ENCODE measurements around the gene ZNF550.
"Not testable (repeated sequence)": the region's sequence is repeated elsewhere in the genome, so short reads cannot be mapped to it uniquely, and the experiment has no call there.

The ZNF550 gene

GRCh38 chr19:57527136-57527881 lies 32.4 kb downstream of the ZNF550 start, which contains the start of gene ZNF549:
Gene ZNF549, plus strand, starts transcription at chr19:57527356. Its CDS starts 218 bp downstream, at chr19:57527574.
- DNase-seq (ENCODE audit: low spot score) = no peak

GRCh38 chr19:57518021-57518420 lies 41.6 kb downstream of the ZNF550 start:
- DNase-seq (ENCODE audit: low spot score) = not testable (repeated sequence)

- DNase-seq (ENCODE audit: low spot score) = no peak
These were observed 44.4 kb downstream of the ZNF550 start for GRCh38 chr19:57515255-57515654.

- DNase-seq (ENCODE audit: low spot score) = no peak
These were observed 46.8 kb downstream of the ZNF550 start for GRCh38 chr19:57512845-57513244.

GRCh38 chr19:57511484-57511883 lies 48.2 kb downstream of the ZNF550 start:
- no peak for DNase-seq (ENCODE audit: low spot score)

GRCh38 chr19:57506163-57506562 lies 53.5 kb downstream of the ZNF550 start:
- DNase-seq (ENCODE audit: low spot score) = no peak

GRCh38 chr19:57500400-57500799 lies 59.3 kb downstream of the ZNF550 start:
- DNase-seq (ENCODE audit: low spot score) = not testable (repeated sequence)

- DNase-seq (ENCODE audit: low spot score) = not testable (repeated sequence)
These were observed 59.8 kb downstream of the ZNF550 start, which contains the start of gene ZNF773 for GRCh38 chr19:57499680-57500395. Gene ZNF773, plus strand, starts transcription at chr19:57499938. Its CDS starts 143 bp downstream, at chr19:57500081.

GRCh38 chr19:57499332-57499679 lies 60.4 kb downstream of the ZNF550 start:
- not testable (repeated sequence) for DNase-seq (ENCODE audit: low spot score)

GRCh38 chr19:57488299-57488644 lies 71.4 kb downstream of the ZNF550 start:
- DNase-seq (ENCODE audit: low spot score) = not testable (repeated sequence)

GRCh38 chr19:57487477-57488298 lies 72.0 kb downstream of the ZNF550 start, which contains the start of gene ZNF419:
Gene ZNF419, plus strand, starts transcription at chr19:57487750. Its CDS starts 201 bp downstream, at chr19:57487951.
- DNase-seq (ENCODE audit: low spot score) = not testable (repeated sequence)
